C4-2B (cell line): ENCODE results near the gene CD200.

Experiments
- CTCF ChIP-seq: fragments of 450-650 bp; conservative IDR thresholded peaks from 2 replicates; pipeline ENCODE4 v1.5.1; 2017; ENCODE audit warnings: mild to moderate bottlenecking
- ZFX ChIP-seq: fragments of 450-650 bp; IDR thresholded peaks from 2 replicates; pipeline ENCODE4 v1.6.1; 2017

- TF ChIP-seq CTCF (no peak), ZFX (no peak)
Measured at GRCh38 chr3:112407888-112408702, 75.1 kb downstream of the CD200 start.
